GM19438 (cell line): ENCODE data around the gene TMTC2.

Experiments used
- ATAC-seq: cut with Tn5 transposase; IDR thresholded peaks from one replicate; pipeline ENCODE4 v1.9.1; 2021; ENCODE audit warnings: low read depth; ENCODE audit not compliant: unreplicated experiment

The TMTC2 gene

GRCh38 chr12:83156815-83157214 lies 470.1 kb downstream of the TMTC2 start:
- ATAC-seq, result no peak

GRCh38 chr12:83157604-83158003 lies 470.9 kb downstream of the TMTC2 start:
- no peak for ATAC-seq

GRCh38 chr12:83158613-83159207 lies 472.0 kb downstream of the TMTC2 start:
- no peak for ATAC-seq

GRCh38 chr12:83161456-83161855 lies 474.8 kb downstream of the TMTC2 start:
- no peak for ATAC-seq

GRCh38 chr12:83168751-83169150 lies 482.0 kb downstream of the TMTC2 start:
- no peak for ATAC-seq

- no peak for ATAC-seq
Observed at GRCh38 chr12:83172441-83172840, 485.7 kb downstream of the TMTC2 start.

- no peak for ATAC-seq
Observed at GRCh38 chr12:83172866-83173649, 486.4 kb downstream of the TMTC2 start.

- ATAC-seq, result no peak
Observed at GRCh38 chr12:83179999-83180398, 493.3 kb downstream of the TMTC2 start.

- no peak for ATAC-seq
Observed at GRCh38 chr12:83181074-83181473, 494.4 kb downstream of the TMTC2 start.

GRCh38 chr12:83183132-83183531 lies 496.4 kb downstream of the TMTC2 start:
- no peak for ATAC-seq
